Activated CD4-positive, alpha-beta memory T cell treated with anti-CD3 and anti-CD28 coated beads, Interleukin-2, amount 10 ng/mL, durations not matched to agents 7 days and 5 days (primary cell): Measurements from ENCODE around the gene TBC1D26. TPM values are rescaled to one million over a fixed set of nuclear protein-coding genes. Genes with fewer than 3 reads are reported as not detected.
"Not testable (repeated sequence)": the region's sequence is repeated elsewhere in the genome, so short reads cannot be mapped to it uniquely, and the experiment has no call there.

Experiments
- CTCF ChIA-PET: fragments of 350-600 bp; sonication (Branson Sonifier 250); formaldehyde crosslinking; loops from one replicate; lab custom pipeline; 2021; ENCODE audit warnings: antibody characterized with exemption, inconsistent platforms; lab: Charles Lee
- POLR2A ChIA-PET: fragments of 350-600 bp; sonication (Branson Sonifier 250); formaldehyde crosslinking; loops from one replicate; lab custom pipeline; 2021; ENCODE audit warnings: antibody characterized with exemption; lab: Charles Lee
- DNase-seq: peaks from one replicate; pipeline ENCODE4 v3.0.0-alpha.2; 2020
- H3K27ac Mint-ChIP-seq: one replicate; pipeline ENCODE4 v1.8.0; 2021; ENCODE audit warnings: mild to moderate bottlenecking, mixed read lengths
- H3K27me3 Mint-ChIP-seq: one replicate; pipeline ENCODE4 v1.8.0; 2021; ENCODE audit warnings: mixed read lengths
- H3K36me3 Mint-ChIP-seq: one replicate; pipeline ENCODE4 v1.8.0; 2021; ENCODE audit warnings: low read depth, mixed read lengths
- H3K4me1 Mint-ChIP-seq: one replicate; pipeline ENCODE4 v1.8.0; 2021; ENCODE audit warnings: mixed read lengths
- H3K4me3 Mint-ChIP-seq: one replicate; pipeline ENCODE4 v1.8.0; 2021; ENCODE audit warnings: mild to moderate bottlenecking, mixed read lengths
- H3K9me3 Mint-ChIP-seq: one replicate; pipeline ENCODE4 v1.8.0; 2021; ENCODE audit warnings: mixed read lengths
- total RNA-seq, 2 experiments: library from RNA; stranded (reverse); gene quantifications; one replicate each; pipeline ENCODE4 v1.2.3, GENCODE V29; 2021

TBC1D26 gene
- total RNA-seq, 2 experiments from 2014 or later: not detected

DNA sequence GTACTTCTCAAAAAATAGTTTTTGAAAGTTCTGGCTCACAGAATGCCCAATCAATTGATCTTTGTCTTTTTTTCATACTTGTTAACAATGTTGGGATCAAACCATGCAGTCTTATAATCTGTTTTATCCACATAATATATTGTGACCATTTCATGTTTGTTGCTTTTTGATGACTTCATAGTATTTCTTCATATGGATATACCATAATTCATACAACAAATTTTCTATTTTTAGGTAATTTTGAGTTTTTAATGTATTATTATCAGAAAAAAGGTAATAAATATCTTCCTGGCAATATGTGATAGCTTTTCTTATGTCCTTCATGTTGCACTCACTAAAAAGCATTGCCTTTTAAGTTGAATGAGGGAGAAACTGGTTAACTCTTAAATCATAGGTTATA, 44.8 kb downstream of the TBC1D26 start:
- Mint-ChIP-seq H3K36me3 (no peaks in the 10 kb centered on the region), H3K4me1 (no peaks in the 10 kb centered on the region), H3K27ac (no peak overlapping the region), H3K4me3 (no peak overlapping the region), H3K27me3 (peaks cover 9% of the 10 kb centered on the region), H3K9me3 (peaks cover 14% of the 10 kb centered on the region)
- ChIA-PET CTCF (interaction anchor here (0.5 kb wide), 1 partner anchor 115 kb away, joined by 3 read pairs; no protein-coding TSS in a partner anchor), POLR2A (no interaction called here)
- no peak for DNase-seq

DNA sequence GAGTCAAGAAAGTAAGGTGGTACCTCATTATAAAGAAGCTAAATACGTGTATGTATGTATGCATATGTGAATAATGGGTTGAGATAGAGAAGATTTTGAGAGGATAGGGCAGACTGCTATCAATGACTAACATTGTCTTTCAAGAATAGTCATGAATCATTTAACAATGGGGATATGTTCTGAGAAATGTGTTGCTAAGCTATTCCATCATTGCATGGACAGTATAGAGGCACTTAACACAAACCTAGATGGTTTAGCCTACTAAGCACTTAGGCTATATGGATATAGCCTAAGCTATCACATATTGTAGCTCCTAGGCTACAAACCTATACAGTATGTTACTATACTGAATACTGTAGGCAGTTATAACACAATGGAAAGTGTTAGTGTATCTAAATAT, 45.2 kb downstream of the TBC1D26 start:
- Mint-ChIP-seq H3K27me3 (peaks cover 13% of the 10 kb centered on the region), H3K27ac (no peak overlapping the region), H3K9me3 (peaks cover 14% of the 10 kb centered on the region), H3K4me1 (no peaks in the 10 kb centered on the region), H3K4me3 (no peak overlapping the region), H3K36me3 (no peaks in the 10 kb centered on the region)
- POLR2A ChIA-PET: no interaction called here
- CTCF ChIA-PET: interaction anchor here (0.5 kb wide), 1 partner anchor 114 kb away, joined by 3 read pairs; no protein-coding TSS in a partner anchor
- DNase-seq: no peak

DNA sequence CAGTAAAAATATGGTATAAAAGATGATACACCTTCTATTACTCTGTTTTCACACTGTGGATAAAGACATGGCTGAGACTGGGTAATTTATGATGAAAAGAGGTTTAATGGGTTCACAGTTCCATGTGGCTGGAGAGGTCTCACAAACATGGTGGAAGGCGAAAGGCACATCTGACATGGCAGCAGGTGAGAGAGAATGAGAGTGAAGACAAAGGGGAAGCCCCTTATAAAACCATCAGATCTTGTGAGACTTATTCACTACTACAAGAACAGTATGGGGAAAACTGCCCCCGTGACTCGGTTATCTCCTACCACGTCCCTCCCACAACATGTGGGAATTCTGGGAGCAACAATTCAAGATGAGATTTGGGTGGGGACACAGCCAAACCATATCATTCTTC, 45.6 kb downstream of the TBC1D26 start:
- Mint-ChIP-seq H3K9me3 (peaks cover 14% of the 10 kb centered on the region), H3K27me3 (peaks cover 15% of the 10 kb centered on the region), H3K4me3 (no peak overlapping the region), H3K27ac (no peak overlapping the region), H3K36me3 (no peaks in the 10 kb centered on the region), H3K4me1 (no peaks in the 10 kb centered on the region)
- CTCF ChIA-PET: no interaction called here
- no peak for DNase-seq
- POLR2A ChIA-PET: no interaction called here

DNA sequence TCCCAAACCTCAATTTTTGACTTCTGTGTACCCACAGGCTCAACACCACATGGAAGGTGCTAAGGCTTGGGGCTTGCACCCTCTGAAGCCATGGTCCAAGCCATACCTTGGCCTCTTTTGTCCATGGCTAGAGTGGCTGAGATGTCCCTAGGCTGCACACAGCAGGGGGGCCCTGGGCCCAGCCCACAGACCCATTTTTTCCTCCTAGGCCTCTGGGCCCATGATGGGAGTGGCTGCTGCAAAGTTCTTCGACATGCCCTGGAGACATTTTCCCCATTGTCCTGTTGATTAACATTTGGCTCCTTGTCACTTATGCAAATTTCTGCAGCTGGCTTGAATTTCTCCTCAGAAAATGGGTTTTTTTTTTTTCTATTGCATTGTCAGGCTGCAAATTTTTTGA, 47.0 kb downstream of the TBC1D26 start:
- POLR2A ChIA-PET: no interaction called here
- Mint-ChIP-seq H3K4me3 (no peak overlapping the region), H3K9me3 (peaks cover 14% of the 10 kb centered on the region), H3K27me3 (peaks cover 27% of the 10 kb centered on the region), H3K36me3 (peaks cover 2% of the 10 kb centered on the region), H3K27ac (no peak overlapping the region), H3K4me1 (peaks cover 1% of the 10 kb centered on the region)
- CTCF ChIA-PET: no interaction called here
- no peak for DNase-seq

DNA sequence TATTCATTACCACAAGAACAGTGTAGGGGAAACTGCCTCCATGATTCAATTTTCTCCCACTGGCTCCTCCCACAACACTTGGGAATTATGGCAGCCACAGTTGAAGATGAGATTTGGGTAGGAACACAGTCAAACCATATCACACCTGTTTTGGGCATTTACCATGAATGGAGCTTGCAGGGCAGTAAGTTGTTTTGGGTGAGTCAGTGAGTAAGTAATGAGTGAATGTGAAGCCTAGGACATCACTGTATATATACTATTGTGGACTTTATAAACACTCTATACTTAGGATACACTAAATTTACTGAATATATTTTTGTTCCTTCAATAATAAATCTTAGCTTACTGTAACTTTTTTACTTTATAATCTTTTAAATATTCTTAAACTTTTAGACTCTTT, 48.1 kb downstream of the TBC1D26 start:
- peaks cover 2% of the 10 kb centered on the region for H3K36me3 Mint-ChIP-seq
- H3K27me3 Mint-ChIP-seq: peaks cover 30% of the 10 kb centered on the region
- H3K27ac Mint-ChIP-seq: no peak overlapping the region
- no peak overlapping the region for H3K4me3 Mint-ChIP-seq
- peaks cover 14% of the 10 kb centered on the region for H3K9me3 Mint-ChIP-seq
- ChIA-PET POLR2A (no interaction called here), CTCF (no interaction called here)
- peaks cover 1% of the 10 kb centered on the region for H3K4me1 Mint-ChIP-seq
- no peak for DNase-seq

DNA sequence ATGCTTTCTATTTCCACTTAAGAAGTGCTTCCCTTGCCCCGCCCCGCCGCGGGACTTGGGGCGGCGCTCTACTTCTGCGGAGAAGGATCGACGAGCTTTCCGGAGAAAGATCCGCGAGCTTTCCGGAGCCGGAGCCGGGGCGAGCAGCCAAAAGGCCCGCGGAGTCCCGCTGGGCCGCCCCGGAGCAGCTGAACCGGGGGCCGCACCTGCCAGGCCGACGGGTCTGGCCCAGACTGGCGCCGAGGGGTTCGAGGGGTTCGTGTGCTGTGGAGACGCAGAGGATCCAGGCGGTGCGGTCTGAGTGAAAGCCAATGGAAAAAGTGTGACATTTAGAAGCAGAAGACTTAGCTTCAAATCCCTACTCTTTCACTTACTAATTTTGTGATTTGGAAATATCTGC, 50.8 kb downstream of the TBC1D26 start:
- H3K27ac Mint-ChIP-seq: no peak overlapping the region
- H3K4me1 Mint-ChIP-seq: peaks cover 1% of the 10 kb centered on the region
- ChIA-PET CTCF (no interaction called here), POLR2A (no interaction called here)
- peaks cover 11% of the 10 kb centered on the region for H3K9me3 Mint-ChIP-seq
- H3K27me3 Mint-ChIP-seq: peaks cover 37% of the 10 kb centered on the region
- no peak for DNase-seq
- H3K36me3 Mint-ChIP-seq: peaks cover 2% of the 10 kb centered on the region
- no peak overlapping the region for H3K4me3 Mint-ChIP-seq

DNA sequence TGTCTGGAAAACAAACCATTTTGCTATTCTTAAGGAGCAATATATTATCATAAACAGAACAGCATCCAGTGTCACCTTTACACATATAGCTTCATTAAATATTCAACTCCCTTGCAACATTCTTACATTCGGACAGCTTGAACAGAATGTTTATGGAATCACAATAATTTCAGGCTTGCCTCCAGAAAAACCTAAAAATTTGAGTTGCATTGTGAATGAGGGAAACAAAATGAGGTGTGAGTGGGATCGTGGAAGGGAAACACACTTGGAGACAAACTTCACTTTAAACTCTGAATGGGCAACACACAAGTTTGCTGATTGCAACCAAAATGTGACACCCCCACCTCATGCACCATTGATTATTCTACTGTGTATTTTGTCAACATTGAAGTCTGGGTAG, 51.4 kb downstream of the TBC1D26 start:
- Mint-ChIP-seq H3K4me3 (no peak overlapping the region), H3K27ac (no peak overlapping the region), H3K9me3 (peaks cover 8% of the 10 kb centered on the region), H3K4me1 (peaks cover 1% of the 10 kb centered on the region), H3K27me3 (peaks cover 36% of the 10 kb centered on the region), H3K36me3 (peaks cover 2% of the 10 kb centered on the region)
- CTCF ChIA-PET: no interaction called here
- no peak for DNase-seq
- POLR2A ChIA-PET: no interaction called here

DNA sequence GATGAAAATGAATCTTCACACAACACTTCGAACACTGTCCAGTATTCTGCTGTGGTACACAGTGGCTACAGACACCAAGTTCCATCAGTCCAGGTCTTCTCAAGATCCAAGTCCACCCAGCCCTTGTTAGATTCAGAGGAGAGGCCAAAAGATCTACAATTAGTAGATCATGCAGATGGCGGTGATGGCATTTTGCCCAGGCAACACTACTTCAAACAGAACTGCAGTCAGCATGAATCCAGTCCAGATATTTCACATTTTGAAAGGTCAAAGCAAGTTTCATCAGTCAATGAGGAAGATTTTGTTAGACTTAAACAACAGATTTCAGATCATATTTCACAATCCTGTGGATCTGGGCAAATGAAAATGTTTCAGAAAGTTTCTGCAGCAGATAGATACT, 52.3 kb downstream of the TBC1D26 start:
- CTCF ChIA-PET, H3K4me1 Mint-ChIP-seq, POLR2A ChIA-PET, DNase-seq, H3K9me3 Mint-ChIP-seq, H3K4me3 Mint-ChIP-seq, H3K36me3 Mint-ChIP-seq, H3K27ac Mint-ChIP-seq: not testable (repeated sequence)
- H3K27me3 Mint-ChIP-seq: peaks cover 36% of the 10 kb centered on the region

DNA sequence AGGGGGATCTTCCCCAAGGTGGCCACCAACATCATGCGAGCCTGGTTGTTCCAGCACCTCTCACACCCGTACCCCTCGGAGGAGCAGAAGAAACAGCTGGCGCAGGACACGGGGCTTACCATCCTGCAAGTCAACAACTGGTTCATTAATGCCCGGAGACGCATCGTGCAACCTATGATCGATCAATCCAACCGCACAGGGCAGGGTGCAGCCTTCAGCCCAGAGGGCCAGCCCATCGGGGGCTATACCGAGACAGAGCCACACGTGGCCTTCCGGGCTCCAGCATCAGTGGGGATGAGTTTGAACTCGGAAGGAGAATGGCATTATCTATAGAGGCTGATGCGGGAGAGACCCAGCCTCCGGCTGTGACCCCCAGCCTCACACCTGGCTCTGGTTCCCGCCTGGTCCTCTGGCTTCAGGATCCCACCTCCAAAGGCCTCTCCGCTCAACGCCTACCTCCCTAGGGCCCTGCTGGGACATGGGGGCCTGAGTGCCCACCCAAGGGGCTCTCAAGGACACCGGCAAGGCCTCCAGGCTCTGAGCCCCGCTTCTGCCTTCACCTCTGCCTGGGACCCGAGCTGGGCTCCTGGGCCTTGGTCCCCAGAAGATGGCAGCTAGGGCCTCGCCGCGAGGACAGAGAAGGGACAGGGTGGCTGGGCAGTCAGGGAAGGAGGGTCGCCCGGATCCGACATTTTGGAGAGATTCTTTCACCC, 55.4 kb downstream of the TBC1D26 start:
- H3K27me3 Mint-ChIP-seq: peaks cover 36% of the 10 kb centered on the region
- DNase-seq, H3K4me3 Mint-ChIP-seq, H3K9me3 Mint-ChIP-seq, H3K4me1 Mint-ChIP-seq, POLR2A ChIA-PET, CTCF ChIA-PET, H3K27ac Mint-ChIP-seq, H3K36me3 Mint-ChIP-seq: not testable (repeated sequence)

DNA sequence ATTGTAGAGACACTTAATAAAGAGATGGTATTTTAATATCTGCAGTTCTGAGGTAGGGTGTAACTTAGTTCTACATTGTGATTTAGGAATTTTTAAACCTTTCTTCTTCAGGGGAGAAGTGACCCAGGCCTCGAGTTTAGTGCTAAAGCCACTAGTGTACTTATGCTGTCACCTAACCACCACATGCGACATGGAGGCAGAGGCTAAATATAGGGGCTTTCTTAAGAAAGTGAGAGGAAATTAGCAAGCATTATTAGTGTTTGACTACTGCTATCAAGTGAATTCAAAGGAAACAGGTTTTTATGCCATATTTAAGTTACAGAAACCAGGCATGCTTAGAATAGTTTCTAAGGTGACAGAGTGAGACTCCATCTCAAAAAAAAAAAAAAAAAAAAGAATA, 56.3 kb downstream of the TBC1D26 start:
- H3K4me3 Mint-ChIP-seq, H3K27ac Mint-ChIP-seq, DNase-seq, H3K36me3 Mint-ChIP-seq, POLR2A ChIA-PET, CTCF ChIA-PET, H3K4me1 Mint-ChIP-seq, H3K9me3 Mint-ChIP-seq: not testable (repeated sequence)
- H3K27me3 Mint-ChIP-seq: peaks cover 32% of the 10 kb centered on the region

Other genes with a start within 250 kb of the TBC1D26 start
- 10 to 100 TPM; 18.0 to 19.3 TPM for gene TVP23C, start 168.8 kb upstream of the TBC1D26 start, total RNA-seq
- gene FBXW10B, start 112.6 kb upstream of the TBC1D26 start, total RNA-seq: under 1 TPM; 0.15 to 0.35 TPM
- 1 to 10 TPM; 8.7 to 8.9 TPM for gene TRIM16, start 48.0 kb upstream of the TBC1D26 start, total RNA-seq
- gene ZNF286A, start 32.5 kb upstream of the TBC1D26 start, total RNA-seq: 10 to 100 TPM; 18.1 to 20.0 TPM
- under 1 TPM; 0.13 to 0.40 TPM for gene ADORA2B, start 212.8 kb downstream of the TBC1D26 start, total RNA-seq